Chondrocyte (in vitro differentiated cells): ENCODE results near the gene SMARCA4. TPM values are rescaled to one million over a fixed set of nuclear protein-coding genes. Genes with fewer than 3 reads are reported as not detected.

Experiments
- DNase-seq: peaks from one replicate; pipeline ENCODE4 v3.0.0; 2021; ENCODE audit warnings: mixed read lengths, low spot score
- H3K27ac Mint-ChIP-seq: one replicate; pipeline ENCODE4 v1.8.0; 2021; ENCODE audit warnings: mild to moderate bottlenecking, moderate library complexity, mixed read lengths; ENCODE audit not compliant: unreplicated experiment
- H3K27me3 Mint-ChIP-seq: 2 replicates; pipeline ENCODE4 v1.8.0; 2021; ENCODE audit warnings: low read depth, mixed read lengths
- H3K36me3 Mint-ChIP-seq: 2 replicates; pipeline ENCODE4 v1.8.0; 2021; ENCODE audit warnings: low read depth, mixed read lengths
- H3K4me1 Mint-ChIP-seq: 2 replicates; pipeline ENCODE4 v1.8.0; 2021; ENCODE audit warnings: low read depth, mild to moderate bottlenecking, mixed read lengths
- H3K4me3 Mint-ChIP-seq: one replicate; pipeline ENCODE4 v1.8.0; 2021; ENCODE audit warnings: mild to moderate bottlenecking, moderate library complexity, mixed read lengths; ENCODE audit not compliant: unreplicated experiment
- H3K9me3 Mint-ChIP-seq: 2 replicates; pipeline ENCODE4 v1.8.0; 2021; ENCODE audit warnings: low read depth, mixed read lengths
- CTCF ChIP-seq: fragments of 200-600 bp; sonication (generic); IDR thresholded peaks from 2 replicates; pipeline ENCODE4 v1.5.0; 2021; ENCODE audit warnings: antibody characterized with exemption, mild to moderate bottlenecking, moderate library complexity
- total RNA-seq: library from RNA; stranded (reverse); gene quantifications from 3 replicates; pipeline ENCODE4 v1.2.1, GENCODE V29; 2021

SMARCA4 gene
- total RNA-seq, 1 donor from 2014 or later: 107 TPM

GRCh38 chr19:11053817-11054195 lies 93.0 kb downstream of the SMARCA4 start:
- no peak for DNase-seq
- TF ChIP-seq CTCF: no peak
- Mint-ChIP-seq H3K9me3 (no peaks in the 10 kb centered on the region), H3K4me3 (no peak overlapping the region), H3K4me1 (peaks cover 6% of the 10 kb centered on the region), H3K27me3 (no peaks in the 10 kb centered on the region), H3K27ac (no peak overlapping the region), H3K36me3 (peaks cover 5% of the 10 kb centered on the region)

- Mint-ChIP-seq H3K4me1 (peaks cover 8% of the 10 kb centered on the region), H3K27me3 (no peaks in the 10 kb centered on the region), H3K4me3 (no peak overlapping the region), H3K36me3 (peaks cover 5% of the 10 kb centered on the region), H3K9me3 (no peaks in the 10 kb centered on the region), H3K27ac (no peak overlapping the region)
- DNase-seq: no peak
- TF ChIP-seq CTCF: no peak
These were observed 93.4 kb downstream of the SMARCA4 start for GRCh38 chr19:11054200-11054599.

- Mint-ChIP-seq H3K27me3 (no peaks in the 10 kb centered on the region), H3K36me3 (peaks cover 8% of the 10 kb centered on the region), H3K4me1 (peaks cover 9% of the 10 kb centered on the region), H3K27ac (no peak overlapping the region), H3K9me3 (no peaks in the 10 kb centered on the region), H3K4me3 (no peak overlapping the region)
- TF ChIP-seq CTCF: no peak
- DNase-seq: no peak
These were observed 93.8 kb downstream of the SMARCA4 start for GRCh38 chr19:11054628-11055027.

- no peaks in the 10 kb centered on the region for H3K27me3 Mint-ChIP-seq
- H3K36me3 Mint-ChIP-seq: peaks cover 15% of the 10 kb centered on the region
- TF ChIP-seq CTCF: no peak
- H3K9me3 Mint-ChIP-seq: no peaks in the 10 kb centered on the region
- H3K4me1 Mint-ChIP-seq: peaks cover 3% of the 10 kb centered on the region
- DNase-seq: no peak
- H3K27ac Mint-ChIP-seq: no peak overlapping the region
- H3K4me3 Mint-ChIP-seq: no peak overlapping the region
These were observed 97.6 kb downstream of the SMARCA4 start for GRCh38 chr19:11058246-11059030.

- DNase-seq: no peak
- H3K9me3 Mint-ChIP-seq: no peaks in the 10 kb centered on the region
- peaks cover 4% of the 10 kb centered on the region for H3K4me1 Mint-ChIP-seq
- no peak for TF ChIP-seq CTCF
- H3K36me3 Mint-ChIP-seq: peaks cover 18% of the 10 kb centered on the region
- H3K27me3 Mint-ChIP-seq: no peaks in the 10 kb centered on the region
- H3K27ac Mint-ChIP-seq: no peak overlapping the region
- H3K4me3 Mint-ChIP-seq: no peak overlapping the region
These were observed 98.9 kb downstream of the SMARCA4 start for GRCh38 chr19:11059511-11060358.
